ENCODE data around the gene CPA5. TPM values are rescaled to one million over a fixed set of nuclear protein-coding genes. Genes with fewer than 3 reads are reported as not detected.

CPA5 gene
- total RNA-seq, 1 donor from 2014 or later, result not detected

DNA sequence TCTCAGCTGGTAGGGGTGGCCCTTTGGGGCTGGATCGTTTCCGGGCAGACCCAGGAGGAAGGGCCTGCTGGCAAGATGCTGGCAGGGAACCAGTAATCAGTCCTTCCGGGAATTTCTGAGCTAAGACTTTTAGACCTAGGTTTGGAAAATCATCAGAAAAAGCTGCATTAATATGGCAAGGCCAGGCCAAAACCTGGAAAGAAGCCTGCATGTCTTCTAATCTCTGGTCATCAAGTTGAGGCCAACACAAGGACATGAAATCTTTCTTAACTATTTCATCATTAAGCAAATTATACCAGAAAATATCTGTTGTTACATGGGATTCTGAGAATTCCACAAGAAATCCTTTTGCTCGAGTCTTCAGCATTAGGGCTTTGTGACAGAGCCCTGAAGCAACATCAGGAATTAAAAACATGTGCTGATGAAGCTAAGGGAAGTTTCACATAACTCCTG lies 55.5 kb downstream of the CPA5 start:
- ATAC-seq, result no peak

DNA sequence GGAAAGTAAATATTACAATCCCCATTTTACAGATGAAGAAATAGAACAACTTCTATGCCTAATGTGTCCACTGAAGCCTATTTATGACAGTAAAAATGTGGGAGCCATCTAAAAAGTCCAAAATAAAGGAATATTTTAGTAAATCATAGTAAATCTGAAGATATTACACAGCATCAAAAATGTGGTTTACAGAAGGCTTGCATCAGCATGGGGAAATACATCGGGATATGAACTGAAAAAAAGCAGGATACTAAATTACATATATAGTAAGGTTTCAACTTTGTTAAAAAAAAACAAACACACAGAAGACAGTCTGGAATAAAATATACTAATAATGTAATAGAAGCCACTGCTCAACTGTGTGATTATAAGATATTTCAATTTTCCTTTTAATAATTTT lies 56.5 kb downstream of the CPA5 start:
- no peak for ATAC-seq

DNA sequence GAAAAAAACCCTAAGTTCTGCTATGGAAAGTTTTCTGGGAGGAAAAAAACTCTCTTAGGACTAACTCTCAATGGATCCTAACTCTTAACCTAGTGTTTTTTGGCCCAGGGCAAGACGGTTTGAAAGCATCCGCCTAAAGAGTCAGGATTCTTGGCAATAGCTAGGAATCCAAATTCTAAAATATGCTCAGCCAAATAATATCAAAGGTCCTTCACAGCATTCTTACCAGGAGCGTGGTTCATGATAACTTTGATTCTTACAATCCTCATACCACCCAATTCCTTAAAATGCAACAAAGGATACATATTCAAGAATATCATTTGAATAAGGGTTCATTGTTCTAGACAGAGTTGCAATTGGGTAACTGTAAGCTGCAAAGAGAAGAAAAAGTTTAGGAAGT lies 57.0 kb downstream of the CPA5 start:
- no peak for ATAC-seq

DNA sequence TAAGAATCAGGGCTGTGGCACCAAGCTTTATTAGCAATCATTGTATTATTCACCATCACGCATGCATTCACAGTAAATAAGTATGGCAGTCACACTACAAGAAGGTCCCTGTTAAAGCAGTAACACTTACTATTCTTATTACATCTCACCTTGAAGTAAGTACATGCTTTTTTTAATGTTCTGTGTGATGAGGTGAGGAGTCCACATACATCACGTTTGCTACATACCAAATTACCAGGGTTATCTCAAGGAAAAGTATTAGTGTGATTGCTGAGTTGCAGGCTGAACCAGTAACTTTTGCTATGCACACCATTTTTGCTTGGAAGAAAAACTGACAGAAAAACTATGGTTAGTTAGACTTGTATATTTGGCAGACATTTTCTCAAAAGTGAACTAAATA lies 60.4 kb downstream of the CPA5 start:
- no peak for ATAC-seq

DNA sequence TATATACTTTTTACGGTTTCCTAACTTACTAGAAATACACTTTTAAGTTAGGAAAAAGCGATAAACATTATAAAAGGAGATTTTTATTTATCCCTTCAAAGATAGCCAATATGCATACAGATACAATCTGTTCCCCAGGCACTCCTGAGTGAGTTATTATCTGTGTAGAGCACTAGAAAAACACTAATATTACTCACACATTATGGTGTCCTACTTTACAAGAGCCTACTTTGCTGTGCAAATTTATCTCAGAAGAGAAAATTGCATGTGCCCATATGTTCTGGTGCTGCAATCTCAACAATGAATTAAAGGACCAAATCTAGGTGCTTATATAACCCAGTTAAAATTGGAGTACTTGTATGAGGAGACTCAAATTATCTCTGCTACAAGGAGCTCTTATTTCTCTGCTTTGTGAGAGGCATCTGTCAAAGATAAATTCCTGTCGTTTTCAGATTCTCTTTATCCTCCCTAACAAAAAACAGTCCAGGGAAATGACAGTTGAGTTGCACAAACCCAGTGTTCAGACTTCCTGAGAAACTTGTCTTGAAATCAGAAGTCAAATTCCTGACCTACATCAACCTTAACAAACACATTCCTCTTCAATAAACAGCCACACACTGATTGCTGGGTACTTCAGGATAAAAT lies 64.6 kb downstream of the CPA5 start:
- no peak for ATAC-seq

DNA sequence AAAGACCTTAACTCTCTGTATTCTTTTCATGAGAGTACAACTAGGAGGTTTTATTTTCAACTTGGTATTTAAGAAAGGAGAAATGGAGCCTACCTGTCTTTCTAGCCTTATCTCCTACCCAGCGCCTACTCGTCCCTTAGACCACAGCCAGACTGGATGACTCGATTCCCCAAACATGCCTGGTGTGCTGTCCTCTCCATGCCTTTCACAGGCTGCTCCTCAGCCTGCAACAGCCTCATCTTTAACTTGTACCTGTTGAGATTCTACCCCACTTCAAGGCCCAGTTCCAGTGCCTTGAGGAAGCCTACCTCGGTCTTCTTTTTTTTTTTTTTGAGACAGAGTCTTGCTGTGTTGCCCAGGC lies 65.1 kb downstream of the CPA5 start:
- no peak for ATAC-seq

DNA sequence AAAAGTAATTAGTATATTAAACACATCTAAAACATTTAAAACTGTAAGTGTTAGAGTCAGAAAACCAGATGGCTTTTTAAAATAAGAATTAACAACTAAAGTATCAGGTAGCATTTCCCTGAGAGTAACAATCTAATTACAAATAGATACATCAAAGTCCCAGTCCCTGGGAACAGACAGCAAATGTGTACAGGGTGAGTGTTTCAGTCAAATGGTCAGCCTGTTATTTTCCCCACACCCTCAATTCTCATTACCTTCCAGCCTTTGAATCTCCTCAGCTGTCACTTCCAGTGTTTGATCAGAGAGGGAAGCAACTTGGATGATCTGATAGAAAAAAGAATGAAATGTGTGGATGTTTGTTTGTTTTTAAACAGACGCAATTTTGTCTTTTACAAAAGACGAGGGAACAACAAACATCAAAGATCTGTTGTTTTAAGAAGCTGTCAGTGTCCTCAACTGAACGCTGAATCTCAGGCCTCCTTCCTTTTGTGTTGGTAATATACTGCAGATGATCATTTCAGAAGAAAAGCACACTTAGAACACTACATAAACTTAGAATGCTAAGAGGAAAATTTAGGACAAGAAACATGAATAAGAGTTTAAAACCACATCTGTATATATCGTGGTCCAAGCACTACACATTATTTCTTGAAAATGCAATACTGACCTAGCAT lies 66.4 kb downstream of the CPA5 start:
- no peak for ATAC-seq

DNA sequence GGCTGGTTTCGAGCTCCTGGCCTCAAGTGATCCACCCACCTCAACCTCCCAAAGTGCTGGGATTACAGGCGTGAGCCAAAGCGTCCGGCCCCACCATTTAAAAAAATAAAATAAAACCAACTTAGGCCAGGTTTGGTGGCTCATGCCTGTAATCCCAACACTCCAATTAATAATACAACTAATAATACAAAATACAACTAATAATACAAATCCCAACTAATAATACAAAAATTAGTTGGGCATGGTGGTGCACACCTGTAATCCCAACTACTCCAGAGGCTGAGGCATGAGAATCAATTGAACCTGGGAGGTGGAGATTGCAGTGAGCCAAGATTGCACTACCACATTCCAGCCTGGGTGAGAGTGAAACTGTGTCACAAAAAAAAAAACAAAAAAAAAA lies 68.6 kb downstream of the CPA5 start:
- ATAC-seq, result no peak

DNA sequence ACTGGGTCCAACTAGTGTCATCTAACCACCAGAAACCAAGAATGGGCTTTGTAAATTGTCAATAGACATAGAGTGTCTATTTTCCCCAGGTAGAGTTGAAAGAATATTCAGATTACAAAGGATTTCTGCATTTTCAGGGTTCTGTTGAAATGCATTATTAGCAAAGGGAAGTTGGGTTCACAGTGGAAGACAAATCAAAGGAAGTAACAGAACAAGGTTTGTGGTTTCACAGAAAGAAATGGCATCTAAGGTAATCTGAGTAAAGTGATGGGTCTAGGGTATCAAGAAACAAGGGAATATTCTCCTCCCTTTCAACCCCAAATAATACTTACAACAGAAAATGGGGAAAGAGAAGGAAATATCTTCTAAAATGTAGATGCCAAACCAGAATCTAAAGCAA lies 70.4 kb downstream of the CPA5 start:
- no peak for ATAC-seq

DNA sequence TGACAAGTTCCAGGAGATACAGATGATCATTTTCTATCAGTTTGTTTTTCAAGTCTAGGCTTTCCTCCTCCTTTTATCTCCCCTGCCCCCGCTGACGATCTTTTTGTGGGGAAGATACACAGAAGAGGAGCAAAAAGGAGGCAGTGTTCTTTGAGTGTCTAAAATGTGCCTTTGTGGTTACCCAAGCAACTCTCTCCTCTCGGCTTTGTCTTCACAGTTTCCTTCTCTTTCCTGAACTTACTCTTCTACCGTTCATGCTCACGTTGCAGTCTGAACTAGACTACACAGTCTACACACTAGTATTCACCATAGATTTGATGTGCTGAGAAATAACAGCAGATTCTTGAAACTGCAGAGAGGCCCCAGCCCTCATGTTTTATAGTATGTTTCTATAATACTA lies 72.6 kb downstream of the CPA5 start:
- ATAC-seq, result no peak

DNA sequence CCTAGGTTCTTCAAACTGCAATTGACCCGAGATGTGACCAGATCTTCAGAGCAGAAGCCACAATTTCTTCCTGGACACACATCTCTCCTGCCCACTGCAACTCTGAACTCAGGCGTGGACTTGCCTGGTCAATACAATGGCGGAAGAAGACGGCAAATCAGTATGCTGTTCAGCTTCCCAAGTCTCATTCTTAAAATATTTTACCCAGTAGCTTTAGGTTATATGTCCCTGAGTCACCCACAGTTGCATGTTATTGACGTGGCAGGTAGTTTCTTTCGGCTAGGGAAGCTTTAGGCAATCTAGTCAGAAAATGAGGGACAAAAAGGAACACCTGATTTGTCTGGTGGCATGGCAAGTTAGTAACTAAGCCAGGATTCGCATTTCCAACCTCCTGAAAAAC lies 73.7 kb downstream of the CPA5 start:
- ATAC-seq, result peak; percentile 76

Other genes with a start within 250 kb of the CPA5 start
- 14.9 TPM for gene TMEM209, start 139.4 kb upstream of the CPA5 start, total RNA-seq
- gene SSMEM1, start 137.0 kb upstream of the CPA5 start, total RNA-seq, result not detected
- gene CPA2, start 78.0 kb upstream of the CPA5 start, total RNA-seq, result not detected
- gene CPA4, start 51.7 kb upstream of the CPA5 start, total RNA-seq, result 9.4 TPM
- not detected for gene CPA1, start 35.7 kb downstream of the CPA5 start, total RNA-seq
- 4.8 TPM for gene CEP41, start 96.2 kb downstream of the CPA5 start, total RNA-seq
- 9.5 TPM for gene MEST, start 147.3 kb downstream of the CPA5 start, total RNA-seq

Data from esophagus mucosa (tissue), 1 donor.